SK-N-SH (cell line): Measurements from ENCODE around the gene PPIF.
"Not testable (repeated sequence)": the region's sequence is repeated elsewhere in the genome, so short reads cannot be mapped to it uniquely, and the experiment has no call there.

Experiments used
- FOSL2 ChIP-seq: IDR thresholded peaks from 2 replicates; pipeline ENCODE4 v1.4.0; 2012; ENCODE audit warnings: low read depth, mild to moderate bottlenecking, moderate library complexity, borderline replicate concordance
- FOXJ3 ChIP-seq: sonication (generic); formaldehyde crosslinking; IDR thresholded peaks from 2 replicates; pipeline ENCODE4 v1.5.1; 2020; ENCODE audit warnings: mild to moderate bottlenecking, missing genetic modification reagents
- FOXM1 ChIP-seq: IDR thresholded peaks from 2 replicates; pipeline ENCODE4 v1.4.0; 2012; ENCODE audit warnings: low read depth, mild to moderate bottlenecking
- JUND ChIP-seq: IDR thresholded peaks from 2 replicates; pipeline ENCODE4 v1.4.0; 2012
- POLR2AphosphoS5 ChIP-seq: IDR thresholded peaks from 2 replicates; pipeline ENCODE4 v1.6.1; 2012; ENCODE audit warnings: low read depth, low read length
- RAD21 ChIP-seq: IDR thresholded peaks from 2 replicates; pipeline ENCODE4 v1.6.1; 2012; ENCODE audit warnings: mild to moderate bottlenecking, low read length
- TF ChIP-seq, protein P1 (sequence below): fragments of 200-600 bp; sonication (generic); IDR thresholded peaks from 2 replicates; pipeline ENCODE4 v1.6.1; 2017; ENCODE audit warnings: antibody characterized with exemption, mild to moderate bottlenecking, moderate library complexity

DNA sequence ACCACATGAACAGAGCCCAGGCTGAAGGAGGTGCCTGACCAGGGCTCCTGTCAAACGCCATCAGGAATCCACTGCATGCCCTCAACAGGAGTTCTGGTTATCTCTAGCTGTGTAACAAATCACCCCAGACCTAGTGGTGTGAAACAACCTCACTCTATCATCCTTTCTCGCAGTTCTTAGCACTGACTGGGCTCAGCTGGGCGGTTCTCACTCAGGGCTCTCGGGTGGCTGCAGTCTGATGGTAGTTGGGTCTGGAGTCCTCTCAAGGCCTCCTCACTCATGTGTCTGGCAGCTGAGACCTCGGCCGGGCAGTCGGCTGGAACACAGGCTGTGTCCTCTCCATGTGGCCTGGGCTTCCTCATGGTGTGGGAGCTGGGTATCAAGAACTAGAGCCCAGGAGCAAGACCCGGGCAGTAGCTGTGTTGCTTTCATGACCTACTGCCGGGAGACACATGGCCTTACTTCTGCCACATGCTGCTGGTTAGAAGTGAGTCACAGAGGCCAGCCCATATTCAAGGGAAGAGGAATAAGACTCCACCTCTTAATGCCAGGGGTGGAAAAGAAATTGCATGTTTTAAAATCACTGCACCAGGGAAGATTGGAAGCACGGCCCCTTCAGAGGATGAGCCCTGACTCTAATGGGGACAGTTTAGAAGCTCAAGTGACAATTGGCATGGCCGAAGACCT is 9.3 kb upstream of the PPIF start:
- TF ChIP-seq FOXM1, FOSL2, FOXJ3, JUND, RAD21, POLR2AphosphoS5: not testable (repeated sequence)
- TF ChIP-seq, protein P1, sequence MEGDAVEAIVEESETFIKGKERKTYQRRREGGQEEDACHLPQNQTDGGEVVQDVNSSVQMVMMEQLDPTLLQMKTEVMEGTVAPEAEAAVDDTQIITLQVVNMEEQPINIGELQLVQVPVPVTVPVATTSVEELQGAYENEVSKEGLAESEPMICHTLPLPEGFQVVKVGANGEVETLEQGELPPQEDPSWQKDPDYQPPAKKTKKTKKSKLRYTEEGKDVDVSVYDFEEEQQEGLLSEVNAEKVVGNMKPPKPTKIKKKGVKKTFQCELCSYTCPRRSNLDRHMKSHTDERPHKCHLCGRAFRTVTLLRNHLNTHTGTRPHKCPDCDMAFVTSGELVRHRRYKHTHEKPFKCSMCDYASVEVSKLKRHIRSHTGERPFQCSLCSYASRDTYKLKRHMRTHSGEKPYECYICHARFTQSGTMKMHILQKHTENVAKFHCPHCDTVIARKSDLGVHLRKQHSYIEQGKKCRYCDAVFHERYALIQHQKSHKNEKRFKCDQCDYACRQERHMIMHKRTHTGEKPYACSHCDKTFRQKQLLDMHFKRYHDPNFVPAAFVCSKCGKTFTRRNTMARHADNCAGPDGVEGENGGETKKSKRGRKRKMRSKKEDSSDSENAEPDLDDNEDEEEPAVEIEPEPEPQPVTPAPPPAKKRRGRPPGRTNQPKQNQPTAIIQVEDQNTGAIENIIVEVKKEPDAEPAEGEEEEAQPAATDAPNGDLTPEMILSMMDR: not testable (repeated sequence)
